ENCODE data around the gene ODF2. TPM values are rescaled to one million over a fixed set of nuclear protein-coding genes. Genes with fewer than 3 reads are reported as not detected.

The ODF2 gene
- total RNA-seq, 1 experiment from 2014 or later = 31.9 TPM

DNA sequence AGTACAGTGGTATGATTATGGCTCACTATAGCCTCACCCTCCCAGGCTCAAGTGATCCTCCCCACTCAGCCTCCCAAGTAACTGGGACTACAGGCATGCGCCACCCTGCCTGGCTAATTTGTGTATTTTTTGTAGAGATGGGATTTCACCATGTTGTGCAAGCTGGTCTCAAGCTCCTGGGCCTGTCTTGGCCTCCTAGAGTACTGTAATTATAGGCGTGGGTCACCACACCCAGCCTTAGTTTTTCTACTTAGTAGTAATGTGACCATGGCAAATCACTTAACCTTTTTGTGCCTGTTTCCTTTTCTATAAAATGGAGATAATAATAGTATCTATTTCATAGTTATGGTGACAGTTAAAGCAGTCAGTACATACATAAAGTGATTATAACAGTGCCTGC is 70.9 kb downstream of the ODF2 start:
- ATAC-seq (no peak), DNase-seq (ENCODE audit: low spot score) (no peak)
- Mint-ChIP-seq H3K9me3 (no peaks in the 10 kb centered on the region), H3K27ac (no peak overlapping the region), H3K4me3 (no peak overlapping the region), H3K4me1 (no peaks in the 10 kb centered on the region), H3K27me3 (ENCODE audit: low read depth) (no peaks in the 10 kb centered on the region), H3K36me3 (peaks cover 14% of the 10 kb centered on the region)
- CTCF ChIA-PET = no interaction called here
- no peak for TF ChIP-seq SP1 (CRISPR knock-in tag; conservative IDR thresholded peaks at IDR 0.05)
- TF ChIP-seq, protein P1, sequence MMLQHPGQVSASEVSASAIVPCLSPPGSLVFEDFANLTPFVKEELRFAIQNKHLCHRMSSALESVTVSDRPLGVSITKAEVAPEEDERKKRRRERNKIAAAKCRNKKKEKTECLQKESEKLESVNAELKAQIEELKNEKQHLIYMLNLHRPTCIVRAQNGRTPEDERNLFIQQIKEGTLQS (CRISPR knock-in tag; conservative IDR thresholded peaks at IDR 0.05) = no peak
- TF ChIP-seq JAZF1 (CRISPR knock-in tag; IDR thresholded peaks at IDR 0.05) = no peak
- no peak for TF ChIP-seq ZNF512 (CRISPR knock-in tag; IDR thresholded peaks at IDR 0.05; ENCODE audit: borderline replicate concordance)
- no peak for TF ChIP-seq ETV6 (CRISPR knock-in tag; IDR thresholded peaks at IDR 0.05)
- no peak for TF ChIP-seq ZNF121 (CRISPR knock-in tag; IDR thresholded peaks at IDR 0.05)
- TF ChIP-seq ZMAT4 (CRISPR knock-in tag; IDR thresholded peaks at IDR 0.05) = no peak
- no peak for TF ChIP-seq MYBL2 (CRISPR knock-in tag; IDR thresholded peaks at IDR 0.05)
- TF ChIP-seq, protein P2, sequence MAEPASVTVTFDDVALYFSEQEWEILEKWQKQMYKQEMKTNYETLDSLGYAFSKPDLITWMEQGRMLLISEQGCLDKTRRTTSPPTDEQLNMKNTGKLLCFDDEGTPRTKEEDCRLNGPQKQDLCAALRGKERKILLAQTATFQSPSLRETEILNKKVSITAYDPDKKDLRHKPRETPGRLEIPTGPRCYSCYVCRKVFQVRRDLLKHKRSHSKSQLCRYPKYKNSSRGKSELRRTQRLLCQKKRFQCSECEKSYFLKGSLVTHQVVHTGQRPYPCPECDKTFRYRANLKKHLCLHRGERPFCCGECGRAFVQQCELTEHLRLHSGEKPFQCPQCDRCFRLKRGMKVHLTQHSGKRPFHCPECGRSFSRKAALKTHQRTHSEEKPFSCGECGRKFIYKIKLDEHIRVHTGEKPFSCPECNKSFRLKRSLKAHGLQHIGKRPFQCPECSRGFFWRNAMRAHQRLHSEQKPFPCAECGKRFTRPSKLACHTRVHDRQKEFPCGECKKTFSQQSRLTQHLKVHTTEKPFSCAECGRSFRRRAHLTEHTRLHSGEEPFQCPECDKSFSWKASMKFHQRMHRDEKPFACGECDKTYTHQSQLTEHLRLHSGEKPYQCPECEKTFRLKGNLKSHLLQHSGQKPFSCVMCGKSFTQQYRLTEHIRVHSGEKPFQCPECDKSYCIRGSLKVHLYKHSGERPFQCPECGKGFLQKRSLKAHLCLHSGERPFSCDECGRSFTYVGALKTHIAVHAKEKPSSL (CRISPR knock-in tag; conservative IDR thresholded peaks at IDR 0.05) = no peak
- TF ChIP-seq CREM (CRISPR knock-in tag; IDR thresholded peaks at IDR 0.05) = no peak
- TF ChIP-seq SOX15 (CRISPR knock-in tag; IDR thresholded peaks at IDR 0.05) = no peak
- TF ChIP-seq, protein P3, sequence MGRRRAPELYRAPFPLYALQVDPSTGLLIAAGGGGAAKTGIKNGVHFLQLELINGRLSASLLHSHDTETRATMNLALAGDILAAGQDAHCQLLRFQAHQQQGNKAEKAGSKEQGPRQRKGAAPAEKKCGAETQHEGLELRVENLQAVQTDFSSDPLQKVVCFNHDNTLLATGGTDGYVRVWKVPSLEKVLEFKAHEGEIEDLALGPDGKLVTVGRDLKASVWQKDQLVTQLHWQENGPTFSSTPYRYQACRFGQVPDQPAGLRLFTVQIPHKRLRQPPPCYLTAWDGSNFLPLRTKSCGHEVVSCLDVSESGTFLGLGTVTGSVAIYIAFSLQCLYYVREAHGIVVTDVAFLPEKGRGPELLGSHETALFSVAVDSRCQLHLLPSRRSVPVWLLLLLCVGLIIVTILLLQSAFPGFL (CRISPR knock-in tag; IDR thresholded peaks at IDR 0.05; ENCODE audit: borderline replicate concordance) = no peak
- TF ChIP-seq OVOL2 (CRISPR knock-in tag; IDR thresholded peaks at IDR 0.05; ENCODE audit: borderline replicate concordance) = no peak
- no peak for TF ChIP-seq HMGA2 (CRISPR knock-in tag; IDR thresholded peaks at IDR 0.05)
- TF ChIP-seq CREB1 (CRISPR knock-in tag; IDR thresholded peaks at IDR 0.05) = no peak
- TF ChIP-seq, protein P4, sequence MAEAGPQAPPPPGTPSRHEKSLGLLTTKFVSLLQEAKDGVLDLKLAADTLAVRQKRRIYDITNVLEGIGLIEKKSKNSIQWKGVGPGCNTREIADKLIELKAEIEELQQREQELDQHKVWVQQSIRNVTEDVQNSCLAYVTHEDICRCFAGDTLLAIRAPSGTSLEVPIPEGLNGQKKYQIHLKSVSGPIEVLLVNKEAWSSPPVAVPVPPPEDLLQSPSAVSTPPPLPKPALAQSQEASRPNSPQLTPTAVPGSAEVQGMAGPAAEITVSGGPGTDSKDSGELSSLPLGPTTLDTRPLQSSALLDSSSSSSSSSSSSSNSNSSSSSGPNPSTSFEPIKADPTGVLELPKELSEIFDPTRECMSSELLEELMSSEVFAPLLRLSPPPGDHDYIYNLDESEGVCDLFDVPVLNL (CRISPR knock-in tag; IDR thresholded peaks at IDR 0.05; ENCODE audit: borderline replicate concordance, low read depth) = no peak
- POLR2A ChIA-PET = no interaction called here

GRCh38 chr9:128528445-128529160 is 72.8 kb downstream of the ODF2 start:
- POLR2A ChIA-PET = no interaction called here
- H3K4me1 Mint-ChIP-seq = no peaks in the 10 kb centered on the region

More at GRCh38 chr9:128528445-128529160, 72.8 kb downstream of the ODF2 start:
- CTCF ChIA-PET = interaction anchor here (0.6 to 0.9 kb wide), 2 partner anchors 23 to 145 kb away, joined by 3 read pairs; no protein-coding TSS in a partner anchor
- Mint-ChIP-seq H3K27ac (no peak overlapping the region), H3K4me3 (no peak overlapping the region), H3K27me3 (ENCODE audit: low read depth) (no peaks in the 10 kb centered on the region), H3K9me3 (no peaks in the 10 kb centered on the region), H3K36me3 (peaks cover 20% of the 10 kb centered on the region)
- TF ChIP-seq, protein P5, sequence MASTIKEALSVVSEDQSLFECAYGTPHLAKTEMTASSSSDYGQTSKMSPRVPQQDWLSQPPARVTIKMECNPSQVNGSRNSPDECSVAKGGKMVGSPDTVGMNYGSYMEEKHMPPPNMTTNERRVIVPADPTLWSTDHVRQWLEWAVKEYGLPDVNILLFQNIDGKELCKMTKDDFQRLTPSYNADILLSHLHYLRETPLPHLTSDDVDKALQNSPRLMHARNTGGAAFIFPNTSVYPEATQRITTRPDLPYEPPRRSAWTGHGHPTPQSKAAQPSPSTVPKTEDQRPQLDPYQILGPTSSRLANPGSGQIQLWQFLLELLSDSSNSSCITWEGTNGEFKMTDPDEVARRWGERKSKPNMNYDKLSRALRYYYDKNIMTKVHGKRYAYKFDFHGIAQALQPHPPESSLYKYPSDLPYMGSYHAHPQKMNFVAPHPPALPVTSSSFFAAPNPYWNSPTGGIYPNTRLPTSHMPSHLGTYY (CRISPR knock-in tag; IDR thresholded peaks at IDR 0.05) = no peak
- no peak for ATAC-seq
- DNase-seq (ENCODE audit: low spot score) = no peak

All from WTC11 (cell line).